SK-MEL-5 (cell line): Measurements from ENCODE around the gene CCND1. TPM values are rescaled to one million over a fixed set of nuclear protein-coding genes. Genes with fewer than 3 reads are reported as not detected.
A peak's percentile ranks its signal among the peaks of the same experiment; 100 is the strongest.

Experiments used
- DNase-seq: peaks from one replicate; pipeline ENCODE4 v3.0.0-alpha.2; 2016; ENCODE audit warnings: low read depth, low spot score
- in situ Hi-C: cut with HindIII; loops from 2 replicates; pipeline ENCODE4 v1.10.0; 2016; ENCODE audit warnings: low sequenced_read_pairs, high pct_unique_total_duplicates, low pct_unique_long_range_greater_than_20kb
- total RNA-seq: library from RNA; depleted of rRNA; stranded (reverse); fragments of >200 nt; shearing (Covaris generic); gene quantifications from 2 replicates; pipeline ENCODE4 v1.2.3, GENCODE V29; 2014

Gene CCND1
- total RNA-seq, 1 experiment from 2014 or later = 111 TPM

- in situ Hi-C loops = no loop called here
- no peak for DNase-seq
Measured at GRCh38 chr11:69637198-69637940, 3.6 kb upstream of the CCND1 start.

- peak; percentile 80 for DNase-seq
- in situ Hi-C loops = no loop called here
Measured at GRCh38 chr11:69637941-69638871, 2.8 kb upstream of the CCND1 start.

GRCh38 chr11:69638941-69639681 is 1.8 kb upstream of the CCND1 start:
- in situ Hi-C loops = no loop called here
- peak; percentile 100 for DNase-seq

GRCh38 chr11:69639831-69640230 is 1.1 kb upstream of the CCND1 start:
- in situ Hi-C loops = no loop called here
- DNase-seq = no peak

GRCh38 chr11:69640260-69640994 is 529 bp upstream of the CCND1 start:
- peak; percentile 39 for DNase-seq
- in situ Hi-C loops = no loop called here

- DNase-seq = no peak
- in situ Hi-C loops = no loop called here
Measured at GRCh38 chr11:69641681-69642548, 959 bp downstream of the CCND1 start.

- in situ Hi-C loops = no loop called here
- DNase-seq = no peak
Measured at GRCh38 chr11:69642549-69642912, 1.6 kb downstream of the CCND1 start.

- in situ Hi-C loops = no loop called here
Measured at GRCh38 chr11:69642913-69643632, 2.1 kb downstream of the CCND1 start.

GRCh38 chr11:69643646-69644045 is 2.7 kb downstream of the CCND1 start:
- in situ Hi-C loops = no loop called here
- DNase-seq = no peak

More at GRCh38 chr11:69642913-69643632, 2.1 kb downstream of the CCND1 start:
- DNase-seq = peak; percentile 91

GRCh38 chr11:69644071-69644961 is 3.4 kb downstream of the CCND1 start:
- no peak for DNase-seq
- in situ Hi-C loops = no loop called here

GRCh38 chr11:69644962-69645675 is 4.2 kb downstream of the CCND1 start:
- no peak for DNase-seq
- in situ Hi-C loops = no loop called here

- in situ Hi-C loops = no loop called here
- DNase-seq = no peak
Measured at GRCh38 chr11:69645801-69646492, 5.0 kb downstream of the CCND1 start.

GRCh38 chr11:69646493-69647389 is 5.8 kb downstream of the CCND1 start:
- no peak for DNase-seq
- in situ Hi-C loops = no loop called here
